ENCODE measurements around the gene GHDC.

DNA sequence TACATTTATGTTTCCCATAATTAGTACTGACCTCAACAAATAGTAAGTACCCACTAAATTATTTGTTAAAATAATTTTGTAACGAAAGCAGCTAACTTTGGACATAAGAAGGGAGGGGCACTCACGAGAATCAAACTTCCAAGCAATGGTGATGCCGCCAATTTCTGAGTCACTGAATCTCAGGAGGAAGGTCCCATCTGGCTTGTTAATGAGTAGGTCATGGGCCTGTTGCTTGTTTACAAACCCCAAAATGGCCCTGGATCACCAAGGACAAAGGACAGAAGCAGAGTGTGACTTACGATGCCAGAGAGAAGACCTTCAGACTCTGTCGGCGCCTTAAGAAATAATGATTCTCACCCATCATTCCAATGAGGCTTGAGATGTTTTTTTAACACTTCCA, 15.8 kb upstream of the GHDC start:
- no peak for TF ChIP-seq CTCF (IDR thresholded peaks at IDR 0.05)
- TF ChIP-seq POLR2A (IDR thresholded peaks at IDR 0.05) = no peak
